GM18526 (cell line): ENCODE measurements around the gene RAPGEF5.
A peak's percentile ranks its signal among the peaks of the same experiment; 100 is the strongest.

Experiments used
- POLR2A ChIP-seq: IDR thresholded peaks from 3 replicates; pipeline ENCODE4 v1.6.1; 2011; ENCODE audit not compliant: insufficient read length; ENCODE audit errors: extremely low read depth

Gene RAPGEF5

GRCh38 chr7:22356701-22357310 is at the start of gene RAPGEF5:
RAPGEF5 (minus strand) TSS chr7:22357154; CDS start chr7:22357060, 94 bp downstream.
- peak; percentile 46 for TF ChIP-seq POLR2A

- TF ChIP-seq POLR2A = no peak
These were observed 49.8 kb upstream of the RAPGEF5 start for GRCh38 chr7:22406715-22407114.

GRCh38 chr7:22404421-22405023 is 47.6 kb upstream of the RAPGEF5 start:
- TF ChIP-seq POLR2A = no peak

GRCh38 chr7:22403344-22403743 is 46.4 kb upstream of the RAPGEF5 start:
- TF ChIP-seq POLR2A = no peak

GRCh38 chr7:22402250-22402649 is 45.3 kb upstream of the RAPGEF5 start:
- TF ChIP-seq POLR2A = no peak

- TF ChIP-seq POLR2A = no peak
These were observed 44.1 kb upstream of the RAPGEF5 start for GRCh38 chr7:22400936-22401553.

GRCh38 chr7:22400150-22400814 is 43.3 kb upstream of the RAPGEF5 start:
- TF ChIP-seq POLR2A = no peak

- TF ChIP-seq POLR2A = no peak
These were observed 42.6 kb upstream of the RAPGEF5 start for GRCh38 chr7:22399546-22399945.

- TF ChIP-seq POLR2A = no peak
These were observed 42.1 kb upstream of the RAPGEF5 start for GRCh38 chr7:22399091-22399490.

- TF ChIP-seq POLR2A = no peak
These were observed 41.0 kb upstream of the RAPGEF5 start for GRCh38 chr7:22397981-22398380.

- TF ChIP-seq POLR2A = no peak
These were observed 38.3 kb upstream of the RAPGEF5 start for GRCh38 chr7:22395222-22395621.

GRCh38 chr7:22394739-22395138 is 37.8 kb upstream of the RAPGEF5 start:
- TF ChIP-seq POLR2A = no peak

- no peak for TF ChIP-seq POLR2A
These were observed 37.2 kb upstream of the RAPGEF5 start for GRCh38 chr7:22393913-22394729.

- TF ChIP-seq POLR2A = no peak
These were observed 33.6 kb upstream of the RAPGEF5 start for GRCh38 chr7:22390516-22390915.

- no peak for TF ChIP-seq POLR2A
These were observed 32.9 kb upstream of the RAPGEF5 start for GRCh38 chr7:22389892-22390291.
